Measurements from ENCODE around the gene UBR4. TPM values are rescaled to one million over a fixed set of nuclear protein-coding genes. Genes with fewer than 3 reads are reported as not detected.

UBR4 gene
- total and polyA plus RNA-seq, 2 of the 8 experiments (the other 6 are each of a cell fraction or from before 2014, with no cell fraction given), result 139 to 152 TPM

DNA sequence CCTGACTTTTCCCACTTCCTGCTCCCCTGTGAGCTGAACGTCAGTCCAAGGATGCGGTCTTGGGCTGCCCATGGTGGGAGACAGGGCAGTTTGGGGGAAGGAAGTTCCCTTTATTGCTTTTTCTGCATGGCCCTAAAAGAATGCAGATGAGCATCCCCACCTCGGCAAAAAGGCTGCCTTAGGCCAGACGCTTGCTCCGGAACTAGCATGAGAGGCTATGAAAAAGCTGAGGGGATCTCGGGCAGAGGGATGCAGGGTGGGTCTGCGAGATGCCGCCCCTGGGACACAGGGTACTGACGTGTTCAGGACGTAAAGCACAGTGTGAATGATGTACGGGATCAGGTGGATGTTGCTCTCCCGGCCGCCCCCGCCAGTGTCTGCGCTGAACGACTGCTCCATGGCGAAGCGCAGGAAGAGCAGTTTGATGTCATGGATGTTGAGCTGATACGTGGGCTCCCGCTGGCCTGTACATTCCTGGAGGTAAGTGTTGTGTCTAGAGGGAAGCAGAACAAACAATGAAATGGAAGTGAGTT, 125.8 kb downstream of the UBR4 start (continued):
- TF ChIP-seq HDAC2 (IDR thresholded peaks at IDR 0.05; ENCODE audit: borderline replicate concordance in 1 of 2, low read depth in 2 of 2, low read length in 2 of 2), result no peak
- no peak for TF ChIP-seq SUZ12 (IDR thresholded peaks at IDR 0.05; ENCODE audit: low read length)
- TF ChIP-seq SRF (IDR thresholded peaks at IDR 0.05; ENCODE audit: low read depth, low read length), result no peak
- TF ChIP-seq CBX8 (IDR thresholded peaks at IDR 0.05; ENCODE audit: borderline replicate concordance, low read depth, low read length), result no peak
- TF ChIP-seq SP4 (IDR thresholded peaks at IDR 0.05; ENCODE audit: low read length), result no peak
- TF ChIP-seq GABPA (IDR thresholded peaks at IDR 0.05; ENCODE audit: borderline replicate concordance, insufficient read depth, low read length), result no peak
- no peak for TF ChIP-seq SIX5 (IDR thresholded peaks at IDR 0.05; ENCODE audit: low read depth, low read length)
- no peak for TF ChIP-seq NANOG (IDR thresholded peaks at IDR 0.05; ENCODE audit: insufficient read depth, low read depth, low read length, poor library complexity, severe bottlenecking)
